Measurements from ENCODE around the gene ZNRF3.
"Not testable (repeated sequence)": the region's sequence is repeated elsewhere in the genome, so short reads cannot be mapped to it uniquely, and the experiment has no call there.

The ZNRF3 gene

DNA sequence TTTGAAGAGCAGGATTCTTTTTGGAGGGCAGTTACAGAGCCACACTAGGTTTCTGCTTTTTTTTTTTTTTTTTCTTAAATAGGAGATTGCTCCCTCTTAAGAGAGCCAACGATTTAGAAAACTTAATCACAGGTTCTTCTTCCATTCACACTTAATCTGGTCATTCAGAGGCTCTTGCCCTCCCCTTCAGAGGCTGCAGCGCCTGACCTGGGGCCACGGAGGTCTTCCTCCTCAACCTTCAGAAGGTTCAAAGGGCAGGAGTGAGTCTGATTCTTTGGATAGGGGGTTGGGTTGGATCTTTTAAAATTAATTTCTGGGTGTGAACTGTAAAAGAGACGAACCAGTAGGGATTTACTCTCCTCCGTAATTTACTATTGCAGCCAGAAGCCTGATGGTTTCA is 57.1 kb downstream of the ZNRF3 start:
- H3K9ac ChIP-seq (ENCODE audit: insufficient read length, low read depth): no peak overlapping the region
- no peaks in the 10 kb centered on the region for H3K27me3 ChIP-seq (ENCODE audit: insufficient read depth, insufficient read length)
- H3K36me3 ChIP-seq (ENCODE audit: insufficient read depth, insufficient read length, low read length): peaks cover 11% of the 10 kb centered on the region
- no peak for DNase-seq (ENCODE audit: low read depth, low spot score)
- H3K9me3 ChIP-seq (ENCODE audit: insufficient read depth, low read length): no peaks in the 10 kb centered on the region
- peaks cover 1% of the 10 kb centered on the region for H3K4me1 ChIP-seq (ENCODE audit: insufficient read depth, insufficient read length)
- no peak overlapping the region for H3K4me3 ChIP-seq (ENCODE audit: insufficient read length, low read depth)
- TF ChIP-seq SUZ12 (IDR thresholded peaks at IDR 0.05; ENCODE audit: extremely low read depth, insufficient read depth, insufficient read length) (no peak), YY1 (IDR thresholded peaks at IDR 0.05; ENCODE audit: insufficient read depth, insufficient read length) (no peak), ZNF274 (IDR thresholded peaks at IDR 0.05; ENCODE audit: low read depth, low read length) (no peak)

DNA sequence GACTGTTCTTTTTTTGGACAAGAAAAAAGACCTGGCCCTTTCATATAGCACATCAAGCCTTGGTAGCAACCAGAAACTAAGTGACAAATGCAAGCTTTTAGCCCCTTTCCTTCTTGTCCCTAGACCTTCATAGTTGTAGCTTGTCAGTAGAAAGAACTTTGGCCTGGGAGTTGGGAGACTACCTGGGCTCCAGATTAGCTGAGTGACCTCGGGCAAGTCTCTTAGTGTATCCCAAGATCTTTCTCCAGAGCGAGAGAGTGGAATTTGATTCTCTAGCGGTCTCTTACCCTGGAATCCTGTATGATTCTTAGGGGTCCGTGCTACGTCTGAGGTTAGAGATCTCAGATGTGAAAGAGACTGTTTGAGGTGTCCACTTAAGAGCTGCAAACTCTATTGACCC is 59.0 kb downstream of the ZNRF3 start:
- no peak for DNase-seq (ENCODE audit: low read depth, low spot score)
- Histone ChIP-seq H3K9ac (ENCODE audit: insufficient read length, low read depth) (no peak overlapping the region), H3K9me3 (ENCODE audit: insufficient read depth, low read length) (peaks cover 16% of the 10 kb centered on the region), H3K4me3 (ENCODE audit: insufficient read length, low read depth) (no peak overlapping the region), H3K27me3 (ENCODE audit: insufficient read depth, insufficient read length) (no peaks in the 10 kb centered on the region), H3K4me1 (ENCODE audit: insufficient read depth, insufficient read length) (peaks cover 1% of the 10 kb centered on the region), H3K36me3 (ENCODE audit: insufficient read depth, insufficient read length, low read length) (peaks cover 7% of the 10 kb centered on the region)
- TF ChIP-seq ZNF274 (IDR thresholded peaks at IDR 0.05; ENCODE audit: low read depth, low read length) (no peak), SUZ12 (IDR thresholded peaks at IDR 0.05; ENCODE audit: extremely low read depth, insufficient read depth, insufficient read length) (no peak), YY1 (IDR thresholded peaks at IDR 0.05; ENCODE audit: insufficient read depth, insufficient read length) (no peak)

DNA sequence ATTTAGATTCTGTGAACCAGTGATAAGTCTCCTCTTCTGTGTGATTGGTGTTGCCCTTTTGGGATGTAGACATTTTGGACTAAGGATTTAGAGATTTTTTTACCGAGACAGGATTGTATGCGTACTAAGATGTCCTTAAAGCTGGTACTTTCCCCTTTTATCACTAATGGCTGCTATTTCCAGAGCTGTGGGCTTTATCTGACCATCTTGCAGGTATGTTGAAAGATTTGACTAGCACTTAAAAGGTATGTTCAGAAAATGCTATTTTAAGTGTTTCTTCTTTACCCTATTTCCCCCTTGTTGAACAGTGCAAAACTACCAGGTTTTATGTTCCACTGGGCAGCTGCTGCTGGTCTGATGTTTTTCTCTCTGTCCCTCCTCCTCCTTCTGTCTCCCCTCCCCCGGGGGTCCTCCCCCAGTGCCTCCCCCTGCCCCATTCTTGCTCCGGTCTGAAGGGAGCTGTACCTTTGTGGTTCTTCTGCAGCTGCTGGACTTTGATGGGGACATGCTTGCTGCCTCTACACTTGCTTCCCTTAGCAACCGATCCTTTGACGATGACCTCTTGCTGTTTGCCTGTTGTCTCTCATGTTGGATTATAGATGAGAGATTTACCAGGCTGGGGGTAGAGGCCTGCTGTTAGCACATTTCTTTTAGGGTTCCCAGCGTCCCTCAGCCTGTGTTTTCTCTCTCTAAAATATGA is 59.6 kb downstream of the ZNRF3 start:
- Histone ChIP-seq H3K4me1 (ENCODE audit: insufficient read depth, insufficient read length) (peaks cover 1% of the 10 kb centered on the region), H3K36me3 (ENCODE audit: insufficient read depth, insufficient read length, low read length) (peaks cover 5% of the 10 kb centered on the region), H3K4me3 (ENCODE audit: insufficient read length, low read depth) (no peak overlapping the region), H3K27me3 (ENCODE audit: insufficient read depth, insufficient read length) (no peaks in the 10 kb centered on the region), H3K9ac (ENCODE audit: insufficient read length, low read depth) (no peak overlapping the region), H3K9me3 (ENCODE audit: insufficient read depth, low read length) (peaks cover 18% of the 10 kb centered on the region)
- DNase-seq (ENCODE audit: low read depth, low spot score): no peak
- TF ChIP-seq SUZ12 (IDR thresholded peaks at IDR 0.05; ENCODE audit: extremely low read depth, insufficient read depth, insufficient read length): no peak
- no peak for TF ChIP-seq YY1 (IDR thresholded peaks at IDR 0.05; ENCODE audit: insufficient read depth, insufficient read length)
- TF ChIP-seq ZNF274 (IDR thresholded peaks at IDR 0.05; ENCODE audit: low read depth, low read length): no peak

DNA sequence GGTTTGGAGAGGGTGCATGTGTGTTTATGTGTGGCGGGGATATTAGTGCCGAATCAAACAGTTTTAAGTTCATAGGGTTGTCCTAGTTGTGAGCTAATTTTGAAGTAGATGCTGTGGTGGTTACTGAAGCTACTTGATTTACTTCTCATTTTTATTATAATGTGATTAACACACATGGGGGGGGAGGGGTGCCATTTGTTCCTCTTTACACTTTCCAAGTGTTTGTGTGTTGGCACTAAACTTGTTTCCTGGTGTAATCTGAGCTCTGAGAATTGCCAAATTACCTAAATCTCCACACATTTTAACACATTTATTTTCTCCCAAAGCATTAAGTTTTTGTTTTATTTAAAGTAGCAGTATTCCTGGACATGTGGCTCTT is 60.1 kb downstream of the ZNRF3 start:
- Histone ChIP-seq H3K9me3 (ENCODE audit: insufficient read depth, low read length) (peaks cover 18% of the 10 kb centered on the region), H3K36me3 (ENCODE audit: insufficient read depth, insufficient read length, low read length) (peaks cover 5% of the 10 kb centered on the region), H3K4me3 (ENCODE audit: insufficient read length, low read depth) (no peak overlapping the region), H3K4me1 (ENCODE audit: insufficient read depth, insufficient read length) (peaks cover 1% of the 10 kb centered on the region), H3K9ac (ENCODE audit: insufficient read length, low read depth) (no peak overlapping the region), H3K27me3 (ENCODE audit: insufficient read depth, insufficient read length) (no peaks in the 10 kb centered on the region)
- TF ChIP-seq YY1 (IDR thresholded peaks at IDR 0.05; ENCODE audit: insufficient read depth, insufficient read length): no peak
- no peak for TF ChIP-seq ZNF274 (IDR thresholded peaks at IDR 0.05; ENCODE audit: low read depth, low read length)
- TF ChIP-seq SUZ12 (IDR thresholded peaks at IDR 0.05; ENCODE audit: extremely low read depth, insufficient read depth, insufficient read length): no peak
- no peak for DNase-seq (ENCODE audit: low read depth, low spot score)

DNA sequence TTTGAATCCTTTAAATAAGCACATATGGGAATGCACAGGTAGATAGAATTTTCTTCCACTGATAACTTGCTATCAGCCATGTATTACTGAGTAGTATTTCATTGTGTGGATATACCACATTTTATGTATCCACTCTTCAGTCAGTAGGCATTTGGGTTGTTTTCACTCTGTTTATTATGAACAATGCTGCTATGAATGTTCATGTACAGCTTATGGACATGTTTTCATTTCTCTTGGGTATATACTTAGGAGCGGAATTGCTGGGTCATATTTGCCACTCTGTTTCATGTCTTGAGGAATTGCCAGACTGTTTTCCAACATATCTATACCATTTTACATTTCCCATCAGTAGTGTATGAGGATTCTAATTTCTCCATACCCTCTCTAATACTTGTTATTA is 63.8 kb downstream of the ZNRF3 start:
- peaks cover 18% of the 10 kb centered on the region for H3K9me3 ChIP-seq (ENCODE audit: insufficient read depth, low read length)

DNA sequence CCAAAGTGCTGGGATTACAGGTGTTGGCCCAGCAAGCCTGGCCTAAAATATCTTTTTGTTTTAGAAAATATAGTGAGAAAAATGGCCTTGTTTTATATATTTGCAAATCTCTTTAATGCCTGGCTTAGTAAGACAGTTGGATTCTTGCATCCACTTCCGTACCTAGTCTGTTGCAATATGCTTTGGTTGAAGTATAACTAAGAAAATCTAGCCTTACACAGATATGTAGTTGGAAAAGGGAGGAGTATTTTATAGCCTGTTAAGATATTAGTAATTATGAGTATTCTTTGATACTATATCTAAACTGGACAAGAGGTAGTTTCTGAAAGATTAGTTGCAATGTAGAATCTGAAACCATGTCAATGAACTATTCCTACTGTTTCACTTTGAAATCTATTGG is 65.1 kb downstream of the ZNRF3 start:
- peaks cover 18% of the 10 kb centered on the region for H3K9me3 ChIP-seq (ENCODE audit: insufficient read depth, low read length)
- H3K4me1 ChIP-seq (ENCODE audit: insufficient read depth, insufficient read length): no peaks in the 10 kb centered on the region
- no peak overlapping the region for H3K4me3 ChIP-seq (ENCODE audit: insufficient read length, low read depth)
- no peaks in the 10 kb centered on the region for H3K36me3 ChIP-seq (ENCODE audit: insufficient read depth, insufficient read length, low read length)
- H3K27me3 ChIP-seq (ENCODE audit: insufficient read depth, insufficient read length): no peaks in the 10 kb centered on the region
- no peak for DNase-seq (ENCODE audit: low read depth, low spot score)
- no peak overlapping the region for H3K9ac ChIP-seq (ENCODE audit: insufficient read length, low read depth)
- TF ChIP-seq ZNF274 (IDR thresholded peaks at IDR 0.05; ENCODE audit: low read depth, low read length): no peak

More for the DNA sequence above, 63.8 kb downstream of the ZNRF3 start:
- Histone ChIP-seq H3K4me3 (ENCODE audit: insufficient read length, low read depth) (no peak overlapping the region), H3K4me1 (ENCODE audit: insufficient read depth, insufficient read length) (no peaks in the 10 kb centered on the region), H3K36me3 (ENCODE audit: insufficient read depth, insufficient read length, low read length) (peaks cover 2% of the 10 kb centered on the region), H3K27me3 (ENCODE audit: insufficient read depth, insufficient read length) (no peaks in the 10 kb centered on the region), H3K9ac (ENCODE audit: insufficient read length, low read depth) (no peak overlapping the region)
- no peak for DNase-seq (ENCODE audit: low read depth, low spot score)
- TF ChIP-seq YY1 (IDR thresholded peaks at IDR 0.05; ENCODE audit: insufficient read depth, insufficient read length): no peak
- TF ChIP-seq ZNF274 (IDR thresholded peaks at IDR 0.05; ENCODE audit: low read depth, low read length): no peak
- no peak for TF ChIP-seq SUZ12 (IDR thresholded peaks at IDR 0.05; ENCODE audit: extremely low read depth, insufficient read depth, insufficient read length)

DNA sequence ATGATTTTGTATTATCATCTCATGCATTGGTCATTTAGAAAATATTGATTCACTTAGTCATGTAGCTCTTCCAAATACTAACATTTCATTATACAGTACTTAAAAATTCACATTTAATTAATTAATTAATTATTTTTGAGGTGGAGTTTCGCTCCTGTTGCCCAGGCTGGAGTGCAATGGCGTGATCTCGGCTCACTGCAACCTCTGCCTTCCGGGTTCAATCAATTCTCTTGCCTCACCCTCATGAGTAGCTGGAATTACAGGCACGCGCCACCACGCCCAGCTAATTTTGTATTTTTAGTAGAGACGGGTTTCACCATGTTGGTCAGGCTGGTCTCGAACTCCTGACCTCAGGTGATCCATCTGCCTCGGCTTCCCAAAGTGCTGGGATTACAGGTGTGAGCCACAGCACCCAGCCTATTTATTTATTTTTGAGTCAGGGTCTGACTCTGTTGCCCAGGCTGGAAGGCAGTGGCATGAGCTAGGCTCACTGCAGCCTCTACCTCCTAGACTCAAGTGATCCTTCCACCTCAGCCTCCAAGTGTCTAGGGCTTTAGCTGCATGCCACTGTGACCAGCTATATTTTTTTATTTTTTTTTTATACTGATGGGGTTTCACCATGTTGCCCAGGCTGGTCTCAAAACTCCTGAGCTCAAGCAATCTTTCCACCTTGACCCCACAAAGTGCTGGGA is 65.6 kb downstream of the ZNRF3 start:
- not testable (repeated sequence) for H3K4me3 ChIP-seq (ENCODE audit: insufficient read length, low read depth); DNase-seq (ENCODE audit: low read depth, low spot score); H3K9ac ChIP-seq (ENCODE audit: insufficient read length, low read depth); H3K4me1 ChIP-seq (ENCODE audit: insufficient read depth, insufficient read length); H3K27me3 ChIP-seq (ENCODE audit: insufficient read depth, insufficient read length); H3K36me3 ChIP-seq (ENCODE audit: insufficient read depth, insufficient read length, low read length)
- H3K9me3 ChIP-seq (ENCODE audit: insufficient read depth, low read length): peaks cover 18% of the 10 kb centered on the region

Measured in NT2/D1 (cell line).